WTC11 (cell line): Measurements from ENCODE around the gene RFX4. TPM values are rescaled to one million over a fixed set of nuclear protein-coding genes. Genes with fewer than 3 reads are reported as not detected.

Experiments
- ATAC-seq: fragments of 200-7000 bp; cut with Tn5 transposase; 2 replicates; pipeline ENCODE4 v1.10.0; 2021; ENCODE audit warnings: mild to moderate bottlenecking, moderate library complexity
- CTCF ChIA-PET: fragments of 300-600 bp; sonication (Branson Sonifier 250); formaldehyde crosslinking; loops from one replicate; lab custom pipeline; 2021; ENCODE audit warnings: antibody characterized with exemption; lab: Charles Lee
- POLR2A ChIA-PET: fragments of 350-600 bp; sonication (Branson Sonifier 250); formaldehyde crosslinking; loops from one replicate; lab custom pipeline; 2021; ENCODE audit warnings: antibody characterized with exemption; lab: Charles Lee
- DNase-seq: peaks from one replicate; pipeline ENCODE4 v3.0.0; 2021; ENCODE audit warnings: low spot score
- H3K27ac Mint-ChIP-seq: 2 replicates; pipeline ENCODE4 v1.8.0; 2021; ENCODE audit warnings: mixed read lengths
- H3K27me3 Mint-ChIP-seq: 2 replicates; pipeline ENCODE4 v1.8.0; 2021; ENCODE audit warnings: low read depth, mild to moderate bottlenecking, moderate library complexity, mixed read lengths
- H3K36me3 Mint-ChIP-seq: 2 replicates; pipeline ENCODE4 v1.8.0; 2021; ENCODE audit warnings: mixed read lengths
- H3K4me1 Mint-ChIP-seq: 2 replicates; pipeline ENCODE4 v1.8.0; 2022; ENCODE audit warnings: mixed read lengths
- H3K4me3 Mint-ChIP-seq: 2 replicates; pipeline ENCODE4 v1.8.0; 2021; ENCODE audit warnings: mild to moderate bottlenecking, moderate library complexity, mixed read lengths
- H3K9me3 Mint-ChIP-seq: 2 replicates; pipeline ENCODE4 v1.8.0; 2021; ENCODE audit warnings: mixed read lengths
- CBFB ChIP-seq: sonication (generic); formaldehyde crosslinking; IDR thresholded peaks from 2 replicates; pipeline ENCODE4 v1.8.1; 2022; ENCODE audit warnings: mild to moderate bottlenecking, low read depth, missing genetic modification reagents
- CREM ChIP-seq: sonication (generic); formaldehyde crosslinking; IDR thresholded peaks from 2 replicates; pipeline ENCODE4 v1.8.1; 2022; ENCODE audit warnings: mild to moderate bottlenecking, missing genetic modification reagents, moderate library complexity
- FOXK1 ChIP-seq: sonication (generic); formaldehyde crosslinking; IDR thresholded peaks from 2 replicates; pipeline ENCODE4 v1.8.0; 2022; ENCODE audit warnings: mild to moderate bottlenecking, moderate library complexity, missing genetic modification reagents
- HMGA2 ChIP-seq: fragments of 250-450 bp; sonication (Bioruptor Pico); IDR thresholded peaks from 2 replicates; pipeline ENCODE4 v1.4.0; 2021; ENCODE audit warnings: mild to moderate bottlenecking, moderate library complexity
- SP1 ChIP-seq: sonication (generic); formaldehyde crosslinking; conservative IDR thresholded peaks from 2 replicates; pipeline ENCODE4 v1.8.1; 2022; ENCODE audit warnings: missing genetic modification reagents
- ZNF396 ChIP-seq: fragments of 250-450 bp; sonication (Bioruptor Pico); IDR thresholded peaks from 2 replicates; pipeline ENCODE4 v1.8.0; 2021; ENCODE audit warnings: mild to moderate bottlenecking, moderate library complexity, borderline replicate concordance
- ZNF671 ChIP-seq: fragments of 250-450 bp; sonication (Bioruptor Pico); IDR thresholded peaks from 2 replicates; pipeline ENCODE4 v1.8.0; 2021; ENCODE audit warnings: mild to moderate bottlenecking
- total RNA-seq: library from RNA; stranded (reverse); gene quantifications from 3 replicates; pipeline ENCODE4 v1.2.3, GENCODE V29; 2021
- TF ChIP-seq, protein P1 (sequence below): sonication (generic); formaldehyde crosslinking; IDR thresholded peaks from 2 replicates; pipeline ENCODE4 v1.8.0; 2022; ENCODE audit warnings: missing genetic modification reagents
- TF ChIP-seq, protein P2 (sequence below): sonication (generic); formaldehyde crosslinking; IDR thresholded peaks from 2 replicates; pipeline ENCODE4 v1.8.1; 2023; ENCODE audit warnings: mild to moderate bottlenecking, missing genetic modification reagents, moderate library complexity
- TF ChIP-seq, protein P3 (sequence below): sonication (generic); formaldehyde crosslinking; IDR thresholded peaks from 2 replicates; pipeline ENCODE4 v1.8.1; 2022; ENCODE audit warnings: mild to moderate bottlenecking, moderate library complexity, missing genetic modification reagents
- TF ChIP-seq, protein P4 (sequence below): sonication (generic); formaldehyde crosslinking; IDR thresholded peaks from 2 replicates; pipeline ENCODE4 v1.8.1; 2022; ENCODE audit warnings: low read depth, mild to moderate bottlenecking, moderate library complexity, missing genetic modification reagents, borderline replicate concordance
- TF ChIP-seq, protein P5 (sequence below): sonication (generic); formaldehyde crosslinking; IDR thresholded peaks from 2 replicates; pipeline ENCODE4 v1.8.1; 2023; ENCODE audit warnings: mild to moderate bottlenecking, missing genetic modification reagents, moderate library complexity
- TF ChIP-seq, protein P6 (sequence below): sonication (generic); formaldehyde crosslinking; conservative IDR thresholded peaks from 2 replicates; pipeline ENCODE4 v1.8.1; 2022; ENCODE audit warnings: mild to moderate bottlenecking, missing genetic modification reagents
- TF ChIP-seq, protein P7 (sequence below): sonication (generic); formaldehyde crosslinking; conservative IDR thresholded peaks from 2 replicates; pipeline ENCODE4 v1.8.1; 2023; ENCODE audit warnings: mild to moderate bottlenecking, low read depth, missing genetic modification reagents, moderate library complexity

Gene RFX4
- total RNA-seq, 1 experiment from 2014 or later = 0.26 TPM

DNA sequence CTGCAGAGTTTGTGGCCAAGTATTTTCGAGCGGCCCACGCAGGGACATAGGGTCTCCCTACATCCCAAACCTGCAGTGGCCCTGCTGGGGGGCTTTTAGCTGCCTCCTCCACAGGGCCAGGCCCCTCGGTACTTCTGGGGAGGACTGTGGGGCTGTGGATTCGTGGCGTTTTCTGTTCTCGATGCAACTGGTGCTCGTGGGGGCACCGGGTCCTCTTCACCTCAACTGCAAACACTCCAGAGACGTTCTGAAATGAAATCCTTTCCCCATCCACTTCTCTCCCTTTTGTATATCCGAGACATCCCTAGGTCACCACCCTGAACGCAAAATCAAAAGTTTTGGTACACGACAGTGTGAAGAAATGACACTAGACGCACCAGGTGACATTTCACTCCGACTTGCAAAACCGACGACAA lies 2.3 kb downstream of the RFX4 start:
- TF ChIP-seq, protein P1, sequence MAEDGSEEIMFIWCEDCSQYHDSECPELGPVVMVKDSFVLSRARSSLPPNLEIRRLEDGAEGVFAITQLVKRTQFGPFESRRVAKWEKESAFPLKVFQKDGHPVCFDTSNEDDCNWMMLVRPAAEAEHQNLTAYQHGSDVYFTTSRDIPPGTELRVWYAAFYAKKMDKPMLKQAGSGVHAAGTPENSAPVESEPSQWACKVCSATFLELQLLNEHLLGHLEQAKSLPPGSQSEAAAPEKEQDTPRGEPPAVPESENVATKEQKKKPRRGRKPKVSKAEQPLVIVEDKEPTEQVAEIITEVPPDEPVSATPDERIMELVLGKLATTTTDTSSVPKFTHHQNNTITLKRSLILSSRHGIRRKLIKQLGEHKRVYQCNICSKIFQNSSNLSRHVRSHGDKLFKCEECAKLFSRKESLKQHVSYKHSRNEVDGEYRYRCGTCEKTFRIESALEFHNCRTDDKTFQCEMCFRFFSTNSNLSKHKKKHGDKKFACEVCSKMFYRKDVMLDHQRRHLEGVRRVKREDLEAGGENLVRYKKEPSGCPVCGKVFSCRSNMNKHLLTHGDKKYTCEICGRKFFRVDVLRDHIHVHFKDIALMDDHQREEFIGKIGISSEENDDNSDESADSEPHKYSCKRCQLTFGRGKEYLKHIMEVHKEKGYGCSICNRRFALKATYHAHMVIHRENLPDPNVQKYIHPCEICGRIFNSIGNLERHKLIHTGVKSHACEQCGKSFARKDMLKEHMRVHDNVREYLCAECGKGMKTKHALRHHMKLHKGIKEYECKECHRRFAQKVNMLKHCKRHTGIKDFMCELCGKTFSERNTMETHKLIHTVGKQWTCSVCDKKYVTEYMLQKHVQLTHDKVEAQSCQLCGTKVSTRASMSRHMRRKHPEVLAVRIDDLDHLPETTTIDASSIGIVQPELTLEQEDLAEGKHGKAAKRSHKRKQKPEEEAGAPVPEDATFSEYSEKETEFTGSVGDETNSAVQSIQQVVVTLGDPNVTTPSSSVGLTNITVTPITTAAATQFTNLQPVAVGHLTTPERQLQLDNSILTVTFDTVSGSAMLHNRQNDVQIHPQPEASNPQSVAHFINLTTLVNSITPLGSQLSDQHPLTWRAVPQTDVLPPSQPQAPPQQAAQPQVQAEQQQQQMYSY (CRISPR knock-in tag) = peak; percentile 47; the same call in 1 of the 2 replicates
- TF ChIP-seq ZNF396 (CRISPR knock-in tag) = no peak
- ATAC-seq (no peak), DNase-seq (no peak)
- no peaks in the 10 kb centered on the region for H3K36me3 Mint-ChIP-seq
- H3K4me1 Mint-ChIP-seq = peaks cover 43% of the 10 kb centered on the region
- ChIA-PET POLR2A (no interaction called here), CTCF (no interaction called here)
- H3K27me3 Mint-ChIP-seq = peaks cover 93% of the 10 kb centered on the region
- H3K9me3 Mint-ChIP-seq = no peaks in the 10 kb centered on the region
- peak overlapping the region; percentile 79 for H3K4me3 Mint-ChIP-seq
- H3K27ac Mint-ChIP-seq = no peak overlapping the region

DNA sequence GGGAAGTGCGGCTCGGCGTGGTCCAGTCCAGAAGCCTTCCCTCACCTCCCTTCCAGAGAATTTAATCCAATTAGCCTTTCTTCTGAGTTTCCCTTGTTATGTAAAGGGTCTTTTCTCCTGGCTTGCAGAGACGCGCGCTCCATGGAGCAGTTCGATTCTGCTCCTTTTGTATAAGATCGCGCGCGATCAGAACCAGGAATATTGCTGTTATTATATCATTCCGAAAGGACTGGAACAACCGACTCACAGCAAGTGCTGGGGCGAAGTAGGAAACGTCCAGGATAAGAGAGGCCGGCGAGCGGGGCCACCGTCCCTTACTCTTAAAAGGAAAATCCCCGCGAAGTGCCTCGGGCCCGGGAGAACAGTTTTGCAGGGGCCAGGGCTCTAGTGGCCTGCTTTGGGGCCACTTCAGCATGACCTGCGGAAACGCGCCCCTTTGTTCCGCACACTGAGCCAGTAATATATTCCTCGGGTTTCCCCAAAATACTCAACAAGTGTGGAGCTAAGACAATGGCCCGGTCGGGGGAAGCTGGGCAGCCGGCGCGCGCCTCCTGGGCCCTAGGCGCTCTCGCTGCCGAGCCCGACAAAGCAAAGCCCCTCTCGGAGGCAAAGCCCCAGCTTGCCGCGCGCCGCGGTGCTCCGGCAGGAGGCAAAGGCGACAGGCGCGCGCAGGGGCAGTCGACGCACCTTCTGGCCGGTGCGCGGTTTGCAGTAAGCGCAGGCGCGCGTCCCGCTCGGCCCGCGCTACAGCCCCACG lies 2.9 kb downstream of the RFX4 start:
- POLR2A ChIA-PET = no interaction called here
- peaks cover 39% of the 10 kb centered on the region for H3K4me1 Mint-ChIP-seq
- TF ChIP-seq, protein P2, sequence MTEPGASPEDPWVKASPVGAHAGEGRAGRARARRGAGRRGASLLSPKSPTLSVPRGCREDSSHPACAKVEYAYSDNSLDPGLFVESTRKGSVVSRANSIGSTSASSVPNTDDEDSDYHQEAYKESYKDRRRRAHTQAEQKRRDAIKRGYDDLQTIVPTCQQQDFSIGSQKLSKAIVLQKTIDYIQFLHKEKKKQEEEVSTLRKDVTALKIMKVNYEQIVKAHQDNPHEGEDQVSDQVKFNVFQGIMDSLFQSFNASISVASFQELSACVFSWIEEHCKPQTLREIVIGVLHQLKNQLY = no peak
- TF ChIP-seq, protein P3, sequence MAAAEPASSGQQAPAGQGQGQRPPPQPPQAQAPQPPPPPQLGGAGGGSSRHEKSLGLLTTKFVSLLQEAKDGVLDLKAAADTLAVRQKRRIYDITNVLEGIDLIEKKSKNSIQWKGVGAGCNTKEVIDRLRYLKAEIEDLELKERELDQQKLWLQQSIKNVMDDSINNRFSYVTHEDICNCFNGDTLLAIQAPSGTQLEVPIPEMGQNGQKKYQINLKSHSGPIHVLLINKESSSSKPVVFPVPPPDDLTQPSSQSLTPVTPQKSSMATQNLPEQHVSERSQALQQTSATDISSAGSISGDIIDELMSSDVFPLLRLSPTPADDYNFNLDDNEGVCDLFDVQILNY (CRISPR knock-in tag) = peak; percentile 38; the same call in 1 of the 2 replicates
- TF ChIP-seq ZNF671 (CRISPR knock-in tag) = no peak
- DNase-seq (peak; percentile 75), ATAC-seq (peak; percentile 7)
- peaks cover 93% of the 10 kb centered on the region for H3K27me3 Mint-ChIP-seq
- H3K4me3 Mint-ChIP-seq = peak overlapping the region; percentile 79
- no peaks in the 10 kb centered on the region for H3K36me3 Mint-ChIP-seq
- no peak overlapping the region for H3K27ac Mint-ChIP-seq
- CTCF ChIA-PET = interaction anchor here (0.8 to 3.1 kb wide), 3 partner anchors 15 to 334 kb away, joined by 3 to 20 read pairs (median 5); partner anchors contain the start of gene POLR3B
- no peaks in the 10 kb centered on the region for H3K9me3 Mint-ChIP-seq

DNA sequence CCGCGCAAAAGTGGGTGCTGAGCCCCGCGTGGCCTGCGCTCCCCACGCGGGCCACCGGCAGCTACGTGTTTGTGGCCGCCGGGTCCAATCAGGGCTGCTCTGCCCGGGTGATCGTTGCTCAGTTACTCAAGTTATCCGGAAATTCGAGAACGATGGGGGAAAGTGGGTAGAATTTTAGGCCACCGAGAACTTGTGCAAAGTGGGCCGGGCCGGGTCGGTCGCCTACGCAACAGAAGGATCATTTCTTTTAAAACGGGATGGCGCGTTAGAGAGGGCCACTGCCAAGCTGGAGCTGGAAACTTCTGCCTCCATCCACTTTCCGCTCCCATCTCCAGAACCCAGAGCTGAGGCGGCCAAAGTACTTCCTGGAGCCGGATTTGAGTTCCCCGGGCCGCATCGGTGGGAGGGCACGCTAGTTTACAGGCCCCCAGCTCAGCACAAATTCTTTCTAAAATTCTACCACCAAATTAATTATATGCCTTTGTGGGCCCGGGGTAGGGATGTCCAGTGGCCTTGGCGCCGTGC lies 3.5 kb downstream of the RFX4 start:
- Mint-ChIP-seq H3K4me3 (peak overlapping the region; percentile 79), H3K36me3 (no peaks in the 10 kb centered on the region), H3K4me1 (peaks cover 36% of the 10 kb centered on the region), H3K27ac (no peak overlapping the region), H3K27me3 (peaks cover 93% of the 10 kb centered on the region), H3K9me3 (no peaks in the 10 kb centered on the region)
- POLR2A ChIA-PET = no interaction called here
- peak; percentile 19 for DNase-seq
- ATAC-seq = no peak
- CTCF ChIA-PET = interaction anchor here (0.8 to 3.1 kb wide), 3 partner anchors 14 to 333 kb away, joined by 3 to 20 read pairs (median 5); partner anchors contain the start of gene POLR3B
- TF ChIP-seq FOXK1 (CRISPR knock-in tag) (no peak), HMGA2 (CRISPR knock-in tag) (no peak), CBFB (CRISPR knock-in tag) (no peak), CREM (CRISPR knock-in tag) (no peak), ZNF671 (CRISPR knock-in tag) (no peak), SP1 (no peak)
- TF ChIP-seq, protein P4, sequence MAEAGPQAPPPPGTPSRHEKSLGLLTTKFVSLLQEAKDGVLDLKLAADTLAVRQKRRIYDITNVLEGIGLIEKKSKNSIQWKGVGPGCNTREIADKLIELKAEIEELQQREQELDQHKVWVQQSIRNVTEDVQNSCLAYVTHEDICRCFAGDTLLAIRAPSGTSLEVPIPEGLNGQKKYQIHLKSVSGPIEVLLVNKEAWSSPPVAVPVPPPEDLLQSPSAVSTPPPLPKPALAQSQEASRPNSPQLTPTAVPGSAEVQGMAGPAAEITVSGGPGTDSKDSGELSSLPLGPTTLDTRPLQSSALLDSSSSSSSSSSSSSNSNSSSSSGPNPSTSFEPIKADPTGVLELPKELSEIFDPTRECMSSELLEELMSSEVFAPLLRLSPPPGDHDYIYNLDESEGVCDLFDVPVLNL = no peak
- TF ChIP-seq, protein P5, sequence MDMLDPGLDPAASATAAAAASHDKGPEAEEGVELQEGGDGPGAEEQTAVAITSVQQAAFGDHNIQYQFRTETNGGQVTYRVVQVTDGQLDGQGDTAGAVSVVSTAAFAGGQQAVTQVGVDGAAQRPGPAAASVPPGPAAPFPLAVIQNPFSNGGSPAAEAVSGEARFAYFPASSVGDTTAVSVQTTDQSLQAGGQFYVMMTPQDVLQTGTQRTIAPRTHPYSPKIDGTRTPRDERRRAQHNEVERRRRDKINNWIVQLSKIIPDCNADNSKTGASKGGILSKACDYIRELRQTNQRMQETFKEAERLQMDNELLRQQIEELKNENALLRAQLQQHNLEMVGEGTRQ (CRISPR knock-in tag) = no peak
- TF ChIP-seq, protein P6, sequence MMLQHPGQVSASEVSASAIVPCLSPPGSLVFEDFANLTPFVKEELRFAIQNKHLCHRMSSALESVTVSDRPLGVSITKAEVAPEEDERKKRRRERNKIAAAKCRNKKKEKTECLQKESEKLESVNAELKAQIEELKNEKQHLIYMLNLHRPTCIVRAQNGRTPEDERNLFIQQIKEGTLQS (CRISPR knock-in tag) = no peak
- TF ChIP-seq, protein P7, sequence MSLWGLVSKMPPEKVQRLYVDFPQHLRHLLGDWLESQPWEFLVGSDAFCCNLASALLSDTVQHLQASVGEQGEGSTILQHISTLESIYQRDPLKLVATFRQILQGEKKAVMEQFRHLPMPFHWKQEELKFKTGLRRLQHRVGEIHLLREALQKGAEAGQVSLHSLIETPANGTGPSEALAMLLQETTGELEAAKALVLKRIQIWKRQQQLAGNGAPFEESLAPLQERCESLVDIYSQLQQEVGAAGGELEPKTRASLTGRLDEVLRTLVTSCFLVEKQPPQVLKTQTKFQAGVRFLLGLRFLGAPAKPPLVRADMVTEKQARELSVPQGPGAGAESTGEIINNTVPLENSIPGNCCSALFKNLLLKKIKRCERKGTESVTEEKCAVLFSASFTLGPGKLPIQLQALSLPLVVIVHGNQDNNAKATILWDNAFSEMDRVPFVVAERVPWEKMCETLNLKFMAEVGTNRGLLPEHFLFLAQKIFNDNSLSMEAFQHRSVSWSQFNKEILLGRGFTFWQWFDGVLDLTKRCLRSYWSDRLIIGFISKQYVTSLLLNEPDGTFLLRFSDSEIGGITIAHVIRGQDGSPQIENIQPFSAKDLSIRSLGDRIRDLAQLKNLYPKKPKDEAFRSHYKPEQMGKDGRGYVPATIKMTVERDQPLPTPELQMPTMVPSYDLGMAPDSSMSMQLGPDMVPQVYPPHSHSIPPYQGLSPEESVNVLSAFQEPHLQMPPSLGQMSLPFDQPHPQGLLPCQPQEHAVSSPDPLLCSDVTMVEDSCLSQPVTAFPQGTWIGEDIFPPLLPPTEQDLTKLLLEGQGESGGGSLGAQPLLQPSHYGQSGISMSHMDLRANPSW (CRISPR knock-in tag) = no peak
